Fibroblast of the aortic adventitia (primary cell): ENCODE results near the gene ZBTB21. TPM values are rescaled to one million over a fixed set of nuclear protein-coding genes. Genes with fewer than 3 reads are reported as not detected.

Source experiments
- DNase-seq: peaks from one replicate; pipeline ENCODE4 v3.0.0-alpha.2; 2010; ENCODE audit warnings: low read depth
- H3K4me3 ChIP-seq: 2 replicates; pipeline ENCODE4 v1.5.1; 2011; ENCODE audit warnings: low read depth, mild to moderate bottlenecking, control low read depth, low read length, moderate library complexity
- CTCF ChIP-seq: IDR thresholded peaks from 2 replicates; pipeline ENCODE4 v1.5.1; 2011; ENCODE audit warnings: mild to moderate bottlenecking, low read length, control low read depth, inconsistent platforms; ENCODE audit not compliant: insufficient read depth
- total RNA-seq: library from RNA; depleted of rRNA; stranded (reverse); fragments of >200 nt; gene quantifications from 2 replicates; pipeline ENCODE4 v1.2.3, GENCODE V29; 2012; ENCODE audit warnings: low replicate concordance

Gene ZBTB21
- total RNA-seq, 1 donor, result 15.4 TPM

DNA sequence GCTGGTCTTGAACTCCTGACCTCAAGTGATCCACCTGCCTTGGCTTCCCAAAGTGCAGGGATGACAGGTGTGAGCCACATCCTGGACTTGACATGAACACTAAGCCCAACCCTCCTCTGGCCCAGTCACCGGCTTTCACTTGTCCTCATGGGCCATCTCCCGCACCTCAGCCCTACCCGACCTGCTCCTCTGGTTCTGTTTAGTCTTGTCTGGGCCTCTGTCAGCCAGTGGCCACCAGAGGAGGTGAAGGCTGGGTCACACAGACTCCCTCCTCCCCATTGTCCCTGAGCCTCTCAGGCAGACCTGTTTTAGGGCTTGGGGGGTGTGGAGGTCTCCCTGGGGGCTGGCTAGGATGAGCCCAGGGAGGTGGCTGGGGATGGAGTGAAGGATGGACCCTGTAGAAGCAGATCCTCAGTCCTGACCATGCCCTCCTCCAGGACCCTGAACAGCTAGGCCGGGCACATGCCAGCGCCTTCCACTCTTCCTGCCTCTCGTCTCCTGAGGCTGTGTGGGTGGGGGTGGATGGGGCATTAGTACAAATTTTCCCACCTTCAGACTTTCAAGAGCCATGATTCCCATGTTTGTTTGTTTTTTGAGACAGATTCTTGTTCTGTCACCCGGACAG lies 34.8 kb upstream of the ZBTB21 start:
- no peak for TF ChIP-seq CTCF
- no peak overlapping the region for H3K4me3 ChIP-seq
- no peak for DNase-seq

- no peak for DNase-seq
- TF ChIP-seq CTCF, result no peak
- H3K4me3 ChIP-seq, result no peak overlapping the region
Measured at GRCh38 chr21:42043961-42044360, 33.8 kb upstream of the ZBTB21 start.

- no peak for TF ChIP-seq CTCF
- DNase-seq, result no peak
- no peak overlapping the region for H3K4me3 ChIP-seq
Measured at GRCh38 chr21:42043201-42043895, 33.2 kb upstream of the ZBTB21 start.

DNA sequence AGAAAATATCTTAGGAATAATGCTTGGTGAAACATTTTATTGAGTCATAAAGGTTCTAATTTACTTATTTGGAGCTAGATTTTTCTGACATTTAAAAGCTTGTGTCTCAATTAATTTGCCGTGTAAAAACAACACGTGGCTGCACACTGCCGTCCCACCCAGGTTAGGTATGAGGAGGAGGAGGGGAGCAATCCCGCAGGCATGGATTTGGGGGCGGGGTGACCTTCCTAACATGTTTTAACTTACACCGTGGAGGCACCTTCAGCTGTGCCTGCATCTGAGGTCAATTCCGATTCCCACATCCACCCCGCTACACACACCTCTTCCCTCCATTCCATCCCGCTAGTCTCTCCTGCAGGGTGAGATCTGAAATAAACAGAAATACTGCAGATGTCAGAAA lies 32.5 kb upstream of the ZBTB21 start:
- no peak overlapping the region for H3K4me3 ChIP-seq
- no peak for TF ChIP-seq CTCF
- DNase-seq, result no peak

GRCh38 chr21:42041711-42042110 lies 31.6 kb upstream of the ZBTB21 start:
- no peak overlapping the region for H3K4me3 ChIP-seq
- TF ChIP-seq CTCF, result no peak
- DNase-seq, result no peak

DNA sequence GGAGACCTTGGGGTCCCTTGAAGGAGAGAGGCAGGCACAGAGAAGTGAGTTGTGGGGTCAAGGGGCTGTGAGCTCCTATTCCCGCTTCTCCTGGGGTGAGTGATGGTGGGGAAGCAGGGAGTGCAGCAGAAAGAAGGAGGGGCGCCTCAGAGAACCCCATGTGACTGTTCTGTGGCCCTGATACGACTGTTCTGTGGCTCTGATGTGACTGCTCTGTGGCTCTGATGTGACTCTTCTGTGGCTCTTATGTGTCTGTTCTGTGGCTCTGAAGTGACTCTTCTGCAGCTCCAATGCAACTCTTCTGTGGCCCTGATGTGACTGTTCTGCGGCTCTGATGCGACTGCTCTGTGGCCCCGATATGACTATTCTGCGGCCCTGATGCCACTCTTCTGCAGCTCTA lies 31.1 kb upstream of the ZBTB21 start:
- no peak for DNase-seq
- no peak for TF ChIP-seq CTCF
- H3K4me3 ChIP-seq, result no peak overlapping the region
